Measurements from ENCODE around the gene KCTD19.

GRCh38 chr16:67350324-67350723 lies 23.8 kb upstream of the KCTD19 start:
- TF ChIP-seq CTCF (IDR thresholded peaks at IDR 0.05) (no peak), POLR2AphosphoS5 (IDR thresholded peaks at IDR 0.05) (no peak)

Measured in prostate gland (tissue), 2 donors.